ENCODE measurements around the gene LCP2. TPM values are rescaled to one million over a fixed set of nuclear protein-coding genes. Genes with fewer than 3 reads are reported as not detected.
A peak's percentile ranks its signal among the peaks of the same experiment; 100 is the strongest.

Gene LCP2
- total and polyA plus RNA-seq, 12 donors, result 2.7 to 35.1 (median 4.6) TPM

DNA sequence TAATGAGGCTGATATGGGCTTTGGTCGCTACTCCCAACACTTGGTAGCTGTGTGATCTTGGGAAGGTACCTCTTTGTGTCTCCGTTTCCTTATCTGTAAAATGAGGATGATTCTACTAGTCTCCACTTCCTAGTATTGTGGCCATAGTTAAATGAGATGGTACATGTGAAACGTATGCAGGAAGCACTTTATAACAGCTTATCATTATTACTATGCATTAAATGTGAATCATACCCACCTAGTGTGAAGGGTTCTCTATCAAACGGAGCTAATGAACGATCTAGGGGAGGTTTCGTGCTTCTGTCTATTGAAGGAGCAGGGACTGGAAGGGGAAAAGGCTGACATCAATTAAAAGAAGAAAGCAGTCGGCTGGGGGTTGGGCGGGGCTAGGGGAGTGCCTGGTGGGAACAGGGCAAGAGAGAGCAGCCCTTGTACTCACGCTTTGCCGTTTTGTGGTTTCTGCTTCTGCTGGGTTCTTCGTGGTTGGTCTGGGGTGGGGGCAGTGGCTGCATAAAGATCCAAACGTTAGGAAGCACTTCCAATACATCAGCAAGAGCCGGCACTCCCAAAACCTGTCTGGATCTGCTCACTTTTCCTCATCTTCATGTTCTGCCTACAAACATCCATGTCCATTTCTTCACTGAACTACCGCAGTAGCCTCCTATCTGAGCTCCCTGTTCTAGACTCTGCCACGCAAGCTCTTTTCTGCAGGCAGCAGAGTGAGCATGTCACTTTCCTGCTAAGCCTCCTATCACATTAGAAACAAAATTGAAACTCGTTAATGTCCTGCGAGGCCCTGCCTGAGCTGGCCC is 30.8 kb downstream of the LCP2 start:
- intact Hi-C loops (cut with DNase I), result loop anchor here in 7 of 10 donors (2.0 to 10.0 kb wide), 7 partner anchors 39 to 156 kb away; no protein-coding TSS in a partner anchor
- peak overlapping the region in 1 of 10 donors; percentile 88 for H3K27ac ChIP-seq
- DNase-seq (no peak), ATAC-seq (no peak)
- H3K4me3 ChIP-seq, result no peak overlapping the region
- H3K9me3 ChIP-seq, result no peaks in the 10 kb centered on the region
- TF ChIP-seq CTCF (IDR thresholded peaks at IDR 0.05), result no peak
- H3K36me3 ChIP-seq, result peaks cover 0 to 94% (median 3%) of the 10 kb centered on the region in 9 donors
- 74% methylated on average over 17 of the region's 17 CpGs for WGBS, 2 donors
- H3K4me1 ChIP-seq, result peaks cover 0 to 73% (median 13%) of the 10 kb centered on the region in 9 donors
- H3K27me3 ChIP-seq, result peaks cover 0 to 16% (median 0%) of the 10 kb centered on the region in 7 donors

DNA sequence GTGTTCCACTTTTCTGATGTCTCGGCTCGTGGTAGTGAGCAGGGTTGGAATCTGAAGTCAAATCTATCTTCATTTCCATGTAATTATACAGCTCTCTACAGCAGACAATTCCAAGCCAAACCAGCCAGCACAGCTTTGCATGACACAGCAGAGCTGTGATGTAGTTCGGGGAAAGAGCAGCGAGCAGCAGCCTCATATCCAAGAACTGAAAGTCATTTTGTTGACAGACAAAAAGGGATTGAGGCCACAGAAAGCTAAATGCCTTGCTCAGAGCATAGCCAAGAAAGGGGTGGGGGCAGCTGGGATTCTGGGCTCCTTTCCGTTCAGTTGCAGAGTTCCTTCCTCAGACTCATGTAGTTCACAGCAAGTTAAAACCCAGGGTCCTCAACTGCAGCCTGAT is 32.1 kb downstream of the LCP2 start:
- Histone ChIP-seq H3K27me3 (peaks cover 0 to 16% (median 0%) of the 10 kb centered on the region in 7 donors), H3K9me3 (no peaks in the 10 kb centered on the region), H3K4me1 (peaks cover 0 to 68% (median 13%) of the 10 kb centered on the region in 9 donors), H3K4me3 (no peak overlapping the region), H3K27ac (peak overlapping the region in 4 of 10 donors; percentile 9 to 88 (median 18)), H3K36me3 (peaks cover 0 to 94% (median 3%) of the 10 kb centered on the region in 9 donors)
- DNase-seq, result peak; percentile 18 to 56
- WGBS, 2 donors, result 45 to 53% methylated on average over 5 of the region's 5 CpGs
- intact Hi-C loops (cut with DNase I), result loop anchor here in 6 of 10 donors (5.0 to 10.0 kb wide), 5 partner anchors 38 to 157 kb away; no protein-coding TSS in a partner anchor
- no peak for TF ChIP-seq CTCF (IDR thresholded peaks at IDR 0.05)
- peak; percentile 56 to 80 (median 70) for ATAC-seq

GRCh38 chr5:170263906-170264305 is 33.7 kb downstream of the LCP2 start:
- H3K36me3 ChIP-seq, result peaks cover 0 to 96% (median 3%) of the 10 kb centered on the region in 9 donors
- peaks cover 0 to 16% (median 0%) of the 10 kb centered on the region in 7 donors for H3K27me3 ChIP-seq
- peak overlapping the region in 1 of 10 donors; percentile 24 for H3K27ac ChIP-seq
- DNase-seq (no peak), ATAC-seq (no peak)
- 78 to 80% methylated on average over 4 of the region's 4 CpGs for WGBS, 2 donors
- intact Hi-C loops (cut with DNase I), result loop anchor here in 2 of 10 donors (5.0 to 10.0 kb wide), 2 partner anchors 151 to 158 kb away; no protein-coding TSS in a partner anchor
- no peak for TF ChIP-seq CTCF (IDR thresholded peaks at IDR 0.05)
- no peaks in the 10 kb centered on the region for H3K9me3 ChIP-seq
- H3K4me1 ChIP-seq, result peaks cover 0 to 52% (median 12%) of the 10 kb centered on the region in 9 donors
- H3K4me3 ChIP-seq, result no peak overlapping the region
